Astrocyte (in vitro differentiated cells and primary cell): Measurements from ENCODE around the gene EAF2.

Source experiments
- CTCF ChIP-seq: IDR thresholded peaks from 2 replicates; pipeline ENCODE4 v1.5.1; 2011; ENCODE audit warnings: low read depth, mild to moderate bottlenecking, inconsistent platforms, low read length, moderate library complexity; ENCODE audit not compliant: insufficient read depth
- EZH2 ChIP-seq: IDR thresholded peaks from 2 replicates; pipeline ENCODE4 v1.6.1; 2012; ENCODE audit warnings: mild to moderate bottlenecking, low read length, inconsistent platforms; ENCODE audit not compliant: insufficient read depth

GRCh38 chr3:121896823-121897222 lies 61.8 kb downstream of the EAF2 start:
- TF ChIP-seq CTCF, result no peak
- TF ChIP-seq EZH2, result no peak
